GM12892 (cell line): ENCODE data around the gene HTRA3.

Source experiments
- DNase-seq: peaks from one replicate; pipeline ENCODE4 v3.0.0; 2011; ENCODE audit not compliant: insufficient read length
- FAIRE-seq: peaks from 2 replicates; lab custom pipeline; 2011; peaks lifted over from hg19 to GRCh38; lab: Jason Lieb, UNC
- POLR2A ChIP-seq: IDR thresholded peaks from 2 replicates; pipeline ENCODE4 v1.6.1; 2011; ENCODE audit warnings: low read depth, low read length, control low read depth
- POLR2AphosphoS5 ChIP-seq: IDR thresholded peaks from 2 replicates; pipeline ENCODE4 v1.6.1; 2011; ENCODE audit warnings: low read depth, low read length, control low read depth
- TAF1 ChIP-seq: IDR thresholded peaks from 2 replicates; pipeline ENCODE4 v1.6.1; 2011; ENCODE audit warnings: low read depth, mild to moderate bottlenecking, control low read depth, low read length, borderline replicate concordance

HTRA3 gene

DNA sequence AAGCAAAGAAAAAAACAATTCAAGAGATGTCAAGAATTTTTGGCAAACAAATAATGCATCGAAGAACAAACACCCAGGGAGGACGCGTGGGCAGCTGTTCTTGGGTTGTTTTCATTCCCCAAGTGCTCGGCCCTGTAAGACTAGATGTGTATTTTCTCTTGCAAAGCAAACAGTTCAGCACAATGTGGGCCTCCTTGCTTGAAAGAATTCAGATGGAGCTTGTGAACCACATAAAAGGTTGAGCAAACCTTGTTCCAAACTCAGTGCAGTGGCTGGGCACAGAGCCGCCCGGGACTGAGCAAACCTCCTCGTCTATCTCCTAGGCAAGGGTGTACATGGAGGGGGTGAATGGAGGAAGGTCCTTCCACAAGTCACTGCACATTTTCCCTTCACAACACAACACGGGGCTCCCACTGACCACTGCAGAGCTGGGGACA, 82.4 kb downstream of the HTRA3 start:
- TF ChIP-seq TAF1: no peak
- no peak for TF ChIP-seq POLR2AphosphoS5
- no peak for TF ChIP-seq POLR2A
- DNase-seq: no peak
- no peak for FAIRE-seq

DNA sequence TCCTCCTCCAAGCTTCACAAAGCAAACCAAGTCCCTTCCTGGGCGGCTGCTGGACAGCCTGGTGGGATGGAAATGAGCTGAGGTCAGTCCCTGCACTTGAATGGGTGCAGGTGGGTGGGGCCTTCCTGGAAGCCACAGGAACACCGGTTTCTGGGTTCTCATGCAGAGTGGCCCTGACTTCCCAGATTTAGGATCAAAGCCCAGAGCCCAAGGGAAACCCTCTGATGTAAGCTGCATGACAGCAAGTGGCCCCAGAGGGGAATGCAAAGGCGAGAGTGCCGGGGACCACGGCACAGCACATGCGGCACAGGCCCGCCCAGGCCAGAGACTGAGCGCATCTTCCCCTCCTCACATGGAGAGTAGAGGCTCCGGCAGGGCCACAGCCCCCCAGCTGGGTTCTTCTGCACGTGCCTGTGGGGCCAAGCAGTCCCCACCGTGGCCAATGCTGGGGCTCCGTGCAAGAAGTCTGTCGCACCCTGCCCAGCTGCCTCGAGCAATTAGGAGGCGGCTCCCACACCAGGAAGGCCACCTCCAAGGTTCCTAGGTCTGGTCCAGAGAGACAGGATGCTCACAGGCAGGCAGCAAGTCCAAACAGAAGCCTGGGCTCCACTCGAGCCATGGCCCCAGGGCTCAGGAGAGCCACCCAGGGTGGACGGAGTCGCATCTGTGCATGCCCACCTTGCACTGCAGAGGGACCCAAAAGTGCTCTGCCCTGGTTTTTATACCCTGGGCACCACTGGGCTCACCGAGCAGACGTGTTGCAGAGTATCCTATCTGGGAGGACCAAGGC, 83.0 kb downstream of the HTRA3 start:
- no peak for FAIRE-seq
- DNase-seq: no peak
- no peak for TF ChIP-seq POLR2A
- TF ChIP-seq TAF1: no peak

DNA sequence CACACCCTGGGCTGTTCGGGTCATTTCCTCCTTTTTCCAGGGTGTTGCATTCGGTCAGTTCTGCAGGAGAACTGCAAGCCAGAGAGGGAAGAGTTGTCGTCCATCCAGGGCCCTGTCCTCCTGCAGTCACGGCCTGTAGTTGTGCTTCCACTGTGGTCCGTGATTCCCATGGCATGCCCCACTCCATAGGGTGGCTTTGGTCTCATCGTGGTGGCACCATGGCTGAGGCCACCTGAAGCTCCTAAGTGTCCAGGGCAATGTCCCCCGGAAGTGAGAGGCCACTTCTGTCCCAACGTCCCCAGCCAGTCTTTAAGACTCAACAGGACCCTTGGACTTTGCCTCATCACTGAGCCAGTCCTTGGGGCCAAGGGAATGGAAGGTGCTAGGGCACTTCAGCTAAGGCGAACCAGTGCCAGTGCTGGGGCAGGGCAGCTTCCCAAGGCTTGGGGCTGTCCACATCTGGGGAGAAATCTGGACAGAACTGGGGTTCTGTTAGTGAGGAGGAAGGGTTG, 83.7 kb downstream of the HTRA3 start:
- TF ChIP-seq TAF1: no peak
- TF ChIP-seq POLR2A: no peak
- no peak for TF ChIP-seq POLR2AphosphoS5
- FAIRE-seq: no peak
- no peak for DNase-seq

DNA sequence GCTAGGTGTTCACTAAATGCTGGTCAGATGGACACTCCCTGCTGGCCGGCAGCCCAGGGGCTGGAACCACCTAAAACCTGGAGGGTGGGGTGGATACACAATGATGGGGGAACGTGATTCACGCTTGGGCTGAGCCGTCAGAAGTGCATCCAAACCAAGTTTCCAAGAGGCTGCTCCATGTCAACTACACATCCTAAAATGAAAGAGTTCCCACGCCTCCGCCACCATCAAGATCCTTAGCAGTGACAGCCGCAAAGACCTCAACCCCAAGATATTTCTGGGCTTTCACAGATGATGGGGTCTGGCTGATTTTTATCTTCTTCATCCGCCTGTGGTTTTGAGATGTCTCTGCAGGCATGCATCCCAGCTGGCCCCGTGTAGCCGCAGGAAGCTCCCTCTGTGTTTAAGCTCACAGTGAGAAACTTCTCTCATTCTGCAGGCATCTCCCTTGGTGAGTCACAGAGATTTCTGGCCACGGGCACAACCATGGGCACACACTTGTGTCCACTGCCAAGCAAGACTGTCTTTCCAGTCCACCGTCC, 84.4 kb downstream of the HTRA3 start:
- TF ChIP-seq POLR2A: no peak
- TF ChIP-seq TAF1: no peak
- no peak for TF ChIP-seq POLR2AphosphoS5
- no peak for FAIRE-seq

DNA sequence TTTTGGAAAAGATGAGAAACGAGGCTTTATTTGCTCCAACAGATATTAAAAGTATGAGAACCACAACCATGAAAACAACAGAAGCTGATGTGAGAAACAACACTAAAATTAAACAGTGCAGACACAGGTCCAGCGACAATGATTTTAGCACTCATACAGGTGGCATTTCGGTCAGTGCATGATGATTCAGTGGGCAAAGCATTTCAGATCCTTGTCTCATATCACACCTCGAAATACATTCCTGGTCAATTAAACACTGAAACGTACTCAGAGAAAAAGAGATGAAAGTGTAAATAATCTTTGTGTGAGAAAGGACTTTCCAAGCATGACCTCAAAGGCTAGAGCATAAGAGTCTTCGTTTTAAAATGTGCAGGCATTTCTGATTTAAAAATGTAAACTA, 85.8 kb downstream of the HTRA3 start:
- TF ChIP-seq TAF1 (no peak), POLR2A (no peak), POLR2AphosphoS5 (no peak)
- no peak for DNase-seq
- no peak for FAIRE-seq

More for the DNA sequence above, 84.4 kb downstream of the HTRA3 start:
- DNase-seq: no peak

DNA sequence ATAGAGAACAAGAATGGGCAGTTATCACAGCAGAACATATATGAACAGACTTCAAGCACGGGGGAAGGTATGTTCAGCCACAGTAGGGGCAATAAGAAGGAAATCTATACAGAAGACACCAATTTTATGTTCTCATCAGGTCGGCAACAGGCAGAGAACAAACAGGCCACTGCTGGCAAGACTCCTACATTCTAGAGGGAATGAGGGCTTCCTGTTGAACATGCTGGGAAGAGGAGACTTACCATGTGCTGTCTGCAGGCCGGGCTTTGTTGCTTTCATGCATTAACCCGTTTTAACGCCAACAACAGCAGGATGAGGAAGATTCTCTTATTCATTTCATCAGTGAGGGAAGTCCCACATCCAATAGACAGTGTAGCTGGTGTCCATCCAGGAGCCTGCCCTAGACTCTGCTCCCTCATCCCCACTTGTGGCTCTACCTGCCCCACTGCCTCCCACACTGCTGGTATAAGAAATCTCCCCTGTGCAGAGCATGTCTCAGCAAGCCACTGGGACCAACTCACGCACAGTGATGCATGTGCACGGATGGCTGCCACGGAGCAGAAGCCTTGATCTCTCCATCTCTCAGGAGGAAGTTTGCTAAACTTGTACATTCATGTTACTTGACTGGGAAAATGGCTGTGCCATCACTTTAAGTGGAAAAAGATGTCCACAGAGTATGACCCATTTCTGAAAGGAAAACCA, 86.5 kb downstream of the HTRA3 start:
- TF ChIP-seq TAF1 (no peak), POLR2AphosphoS5 (no peak), POLR2A (no peak)
- FAIRE-seq: no peak

More for the DNA sequence above, 86.5 kb downstream of the HTRA3 start:
- no peak for DNase-seq
